Heart left ventricle (tissue), 13 donors: ENCODE data around the gene A2M.

Experiments used
- CTCF ChIP-seq, 12 donors: fragments of 200-600 bp; sonication (generic) in 4 of 12; IDR thresholded peaks; one replicate each; pipeline versions ENCODE4 v1.5.0 to v1.8.0; 2018 to 2022; ENCODE audit warnings: antibody characterized with exemption in 12 of 12, mild to moderate bottlenecking in 5 of 12
- POLR2A ChIP-seq, 2 donors: fragments of 450-650 bp; IDR thresholded peaks; one replicate each; pipeline ENCODE4 v1.6.1; 2017; ENCODE audit warnings: antibody characterized with exemption in 2 of 2, mild to moderate bottlenecking in 2 of 2, moderate library complexity in 2 of 2
- donor health status: ischemic (EF 13 %, LVEDD 7.1; RV severe dilation, severe dysfunction).
- donor health status: DM: no; HTN: yes; CAD: no.
- donor health status: DM: no; HTN: no; CAD: no.
- donor health status: ischemic (EF 25% LVEDD 6.9; RV normal size, moderate dysfunction).
- donor health status: ischemic (EF 25% LVEDD 5.7; RV mildly dilated, moderate dysfunction).
- donor health status: ischemic (EF 35%, LVEDD 5.7; RV mildly dilated, moderate dysfunction).
- donor health status: nonischemic (EF 11% LVEDD 7.7; RV severe dilation, severe dysfunction).
- donor health status: DM: yes; HTN: yes; CAD: no.
- donor health status: PGD.
- donor health status: ischemic (EF 29% LVEDD 5.4; RV normal size, mild dysfunction).
- donor health status: nonischemic (EF 23%, LVEDD 6.1; RV moderate dilation, normal function).

DNA sequence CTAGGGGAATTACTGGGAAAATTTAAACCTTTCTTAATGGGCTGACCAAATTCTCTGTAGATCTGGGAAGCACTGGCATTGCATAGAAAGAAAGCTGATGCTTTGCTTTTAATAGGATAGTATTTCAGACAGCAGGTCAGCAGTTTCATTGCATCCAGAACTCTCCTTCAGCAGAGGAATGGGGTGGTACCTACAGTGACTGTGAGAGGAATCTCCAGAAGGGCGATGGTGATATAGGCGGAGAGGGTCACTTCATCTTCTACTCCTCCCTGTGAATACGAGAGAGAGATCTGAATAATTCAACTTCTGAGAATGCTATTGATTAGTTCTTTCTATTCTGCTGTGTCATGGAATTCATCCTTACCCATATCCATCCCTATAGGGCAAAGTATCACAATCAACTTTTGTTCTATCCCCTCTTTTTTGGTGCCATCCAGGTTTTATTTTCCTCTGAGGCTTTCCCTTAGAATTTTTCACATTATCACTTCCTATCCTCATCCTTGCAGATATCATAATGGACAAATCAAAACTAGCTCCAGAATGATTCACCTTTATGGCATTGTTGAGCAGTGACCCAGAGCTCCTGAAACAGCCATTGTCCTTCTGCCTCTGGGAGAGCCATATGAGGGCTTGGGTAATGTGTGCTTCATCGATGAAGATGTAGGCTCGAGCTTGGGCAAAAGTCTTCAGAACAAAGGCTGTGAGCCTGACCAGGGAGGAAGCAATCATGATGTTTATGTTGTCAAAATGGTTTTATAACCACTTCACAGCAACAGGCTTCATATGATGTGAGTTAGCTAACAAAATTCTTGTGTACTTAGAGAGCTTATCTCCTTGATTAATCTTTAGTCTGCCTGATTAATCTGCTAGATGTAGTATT, 38.3 kb downstream of the A2M start:
- TF ChIP-seq CTCF (IDR thresholded peaks at IDR 0.05) (no peak), POLR2A (IDR thresholded peaks at IDR 0.05) (no peak)
